H9 (cell line): ENCODE results near the gene CEP128. TPM values are rescaled to one million over a fixed set of nuclear protein-coding genes. Genes with fewer than 3 reads are reported as not detected.

Experiments used
- DNase-seq: peaks from one replicate; pipeline ENCODE4 v3.0.0-alpha.2; 2017
- H2AFZ ChIP-seq: one replicate; pipeline ENCODE4 v1.6.1; 2013; ENCODE audit warnings: mild to moderate bottlenecking, low read length, control low read depth, moderate library complexity
- H2AK5ac ChIP-seq: 2 replicates; pipeline ENCODE4 v1.6.1; 2013; ENCODE audit warnings: low read length, control low read depth, mixed read lengths; ENCODE audit not compliant: insufficient read length
- H2BK120ac ChIP-seq: one replicate; pipeline ENCODE4 v1.6.1; 2013; ENCODE audit warnings: low read depth, mild to moderate bottlenecking, low read length, control low read depth, inconsistent platforms; ENCODE audit not compliant: poor library complexity, severe bottlenecking
- H2BK12ac ChIP-seq: 2 replicates; pipeline ENCODE4 v1.6.1; 2013; ENCODE audit warnings: low read length, control low read depth, mixed read lengths, low read depth; ENCODE audit not compliant: insufficient read length
- H2BK15ac ChIP-seq: 2 replicates; pipeline ENCODE4 v1.6.1; 2013; ENCODE audit warnings: low read depth, low read length, control low read depth
- H2BK20ac ChIP-seq: one replicate; pipeline ENCODE4 v1.6.1; 2013; ENCODE audit warnings: low read depth, mild to moderate bottlenecking, low read length, control low read depth, inconsistent platforms; ENCODE audit not compliant: poor library complexity, severe bottlenecking
- H2BK5ac ChIP-seq: 2 replicates; pipeline ENCODE4 v1.6.1; 2013; ENCODE audit warnings: low read length, control low read depth, mixed read lengths; ENCODE audit not compliant: insufficient read length
- H3K14ac ChIP-seq: 2 replicates; pipeline ENCODE4 v1.6.1; 2013; ENCODE audit warnings: low read length, control low read depth; ENCODE audit not compliant: insufficient read depth
- H3K18ac ChIP-seq: 2 replicates; pipeline ENCODE4 v1.6.1; 2013; ENCODE audit warnings: low read depth, mild to moderate bottlenecking, mixed read lengths, low read length, control low read depth; ENCODE audit not compliant: insufficient read length
- H3K23ac ChIP-seq: 2 replicates; pipeline ENCODE4 v1.6.1; 2013; ENCODE audit warnings: low read length, control low read depth, mixed read lengths, low read depth; ENCODE audit not compliant: insufficient read length
- H3K23me2 ChIP-seq: 2 replicates; pipeline ENCODE4 v1.6.1; 2013; ENCODE audit warnings: low read depth, mild to moderate bottlenecking, mixed read lengths, low read length, control low read depth; ENCODE audit not compliant: insufficient read length, poor library complexity, severe bottlenecking
- H3K27ac ChIP-seq: 2 replicates; pipeline ENCODE4 v1.5.1; 2013; ENCODE audit warnings: low read length, control low read depth, mixed read lengths, low read depth; ENCODE audit not compliant: insufficient read length
- H3K27me3 ChIP-seq: 2 replicates; pipeline ENCODE4 v1.6.1; 2013; ENCODE audit warnings: low read length, control low read depth, inconsistent platforms; ENCODE audit not compliant: insufficient read depth
- H3K4ac ChIP-seq: 2 replicates; pipeline ENCODE4 v1.6.1; 2013; ENCODE audit warnings: low read depth, mild to moderate bottlenecking, control low read depth, inconsistent platforms, low read length, moderate library complexity
- H3K4me1 ChIP-seq: 2 replicates; pipeline ENCODE4 v1.6.1; 2013; ENCODE audit warnings: low read length, control low read depth, inconsistent platforms; ENCODE audit not compliant: insufficient read depth
- H3K4me2 ChIP-seq: 2 replicates; pipeline ENCODE4 v1.6.1; 2013; ENCODE audit warnings: low read length, control low read depth, mixed read lengths; ENCODE audit not compliant: insufficient read length, insufficient read depth
- H3K56ac ChIP-seq: 2 replicates; pipeline ENCODE4 v1.6.1; 2013; ENCODE audit warnings: low read depth, mild to moderate bottlenecking, mixed read lengths, low read length, control low read depth; ENCODE audit not compliant: insufficient read length
- H3K79me1 ChIP-seq: 2 replicates; pipeline ENCODE4 v1.6.1; 2013; ENCODE audit warnings: low read depth, mild to moderate bottlenecking, moderate library complexity, low read length, control low read depth, inconsistent platforms; ENCODE audit not compliant: insufficient read depth, poor library complexity, severe bottlenecking
- H3K79me2 ChIP-seq: 2 replicates; pipeline ENCODE4 v1.6.1; 2013; ENCODE audit warnings: low read length, control low read depth, inconsistent platforms; ENCODE audit not compliant: insufficient read depth
- H3K9ac ChIP-seq: 2 replicates; pipeline ENCODE4 v1.6.1; 2013; ENCODE audit warnings: low read length, control low read depth, mixed read lengths; ENCODE audit not compliant: insufficient read length; ENCODE audit errors: extremely low read depth
- H3K9me3 ChIP-seq: one replicate; pipeline ENCODE4 v1.6.1; 2013; ENCODE audit warnings: low read depth, low read length, inconsistent platforms; ENCODE audit not compliant: control insufficient read depth
- H3T11ph ChIP-seq: one replicate; pipeline ENCODE4 v1.6.1; 2013; ENCODE audit warnings: mild to moderate bottlenecking, low read length, control low read depth, inconsistent platforms
- H4K20me1 ChIP-seq: one replicate; pipeline ENCODE4 v1.6.1; 2013; ENCODE audit not compliant: control insufficient read depth, insufficient read length, insufficient read depth
- H4K5ac ChIP-seq: 2 replicates; pipeline ENCODE4 v1.6.1; 2013; ENCODE audit warnings: low read depth, mild to moderate bottlenecking, mixed read lengths, low read length, control low read depth; ENCODE audit not compliant: insufficient read length
- H4K8ac ChIP-seq: replicated peaks from 2 replicates; pipeline ENCODE4 v1.6.1; 2013; ENCODE audit warnings: low read length, control low read depth, mixed read lengths, low read depth; ENCODE audit not compliant: insufficient read length
- H4K91ac ChIP-seq: 2 replicates; pipeline ENCODE4 v1.6.1; 2013; ENCODE audit warnings: low read depth, mild to moderate bottlenecking, moderate library complexity, mixed read lengths, low read length, control low read depth; ENCODE audit not compliant: insufficient read length
- H3K27ac Mint-ChIP-seq, 3 experiments: 2 replicates in 2 of 3; 3 replicates in 1 of 3; pipeline ENCODE4 v1.8.0; 2020 to 2021; ENCODE audit warnings: mixed read lengths in 3 of 3, mild to moderate bottlenecking in 1 of 3, moderate library complexity in 1 of 3
- H3K27me3 Mint-ChIP-seq: 2 replicates; pipeline ENCODE4 v1.8.0; 2021; ENCODE audit warnings: low read depth, mild to moderate bottlenecking, moderate library complexity, mixed read lengths
- H3K36me3 Mint-ChIP-seq, 3 experiments: 2 replicates in 2 of 3; 3 replicates in 1 of 3; pipeline ENCODE4 v1.8.0; 2020 to 2021; ENCODE audit warnings: low read depth in 3 of 3, mixed read lengths in 3 of 3; ENCODE audit not compliant: insufficient read depth in 1 of 3
- H3K4me1 Mint-ChIP-seq, 2 experiments: 2 replicates each; pipeline ENCODE4 v1.8.0; 2020; ENCODE audit warnings: mixed read lengths in 2 of 2
- H3K4me3 Mint-ChIP-seq, 2 experiments: 2 replicates in 1 of 2; 3 replicates in 1 of 2; pipeline ENCODE4 v1.8.0; 2020 to 2021; ENCODE audit warnings: mild to moderate bottlenecking in 2 of 2, mixed read lengths in 2 of 2, moderate library complexity in 1 of 2
- H3K9me3 Mint-ChIP-seq, 2 experiments: 2 replicates in 1 of 2; 3 replicates in 1 of 2; pipeline ENCODE4 v1.8.0; 2020; ENCODE audit warnings: mild to moderate bottlenecking in 2 of 2, mixed read lengths in 2 of 2, moderate library complexity in 1 of 2
- WGBS: extraction: QIAGEN DNeasy Blood & Tissue Kit; methylation state at CpG from one replicate; pipeline ENCODE4 v1.1.7; 2013; ENCODE audit warnings: missing lambda C conversion rate, low lambda C conversion rate, mixed read lengths; ENCODE audit not compliant: insufficient read length; ENCODE audit errors: extremely low coverage; 5-methylcytosine and 5-hydroxymethylcytosine counted together
- total RNA-seq: library from RNA; stranded (reverse); gene quantifications from 2 replicates; pipeline ENCODE4 v1.2.1, GENCODE V29; 2021
- TF ChIP-seq, protein P1 (sequence below): fragments of 200-600 bp; sonication (generic); conservative IDR thresholded peaks from 3 replicates; pipeline ENCODE4 v1.8.0; 2021; ENCODE audit warnings: antibody characterized with exemption, mild to moderate bottlenecking

CEP128 gene
- total RNA-seq, 1 experiment from 2014 or later, result 16.3 TPM

DNA sequence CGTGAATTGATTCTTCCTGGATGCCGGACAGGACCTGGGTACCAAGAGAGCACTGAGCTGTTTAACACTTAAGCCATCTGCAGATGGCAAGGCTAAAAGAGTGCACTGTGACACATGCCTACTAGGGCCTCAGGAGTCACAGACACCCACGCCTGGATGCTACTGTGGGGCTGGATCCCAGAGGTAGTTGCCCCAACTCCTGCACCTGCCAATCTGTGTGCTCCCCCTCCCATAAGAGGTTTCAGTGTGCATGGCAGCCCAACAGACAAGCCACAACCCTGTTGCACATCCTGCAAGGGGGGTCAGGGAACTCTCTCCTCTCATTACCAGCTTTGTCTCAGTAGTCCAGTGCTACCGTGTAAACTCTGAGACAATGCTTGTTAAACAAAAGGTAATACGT lies 169.0 kb downstream of the CEP128 start:
- Histone ChIP-seq H3K4ac (no peak overlapping the region), H3K23ac (no peak overlapping the region), H2BK5ac (no peak overlapping the region), H2BK120ac (no peak overlapping the region), H3K9me3 (no peaks in the 10 kb centered on the region), H4K5ac (no peak overlapping the region), H3K4me1 (no peaks in the 10 kb centered on the region), H3K9ac (no peak overlapping the region), H2AK5ac (no peak overlapping the region), H3K23me2 (no peaks in the 10 kb centered on the region), H2BK15ac (no peak overlapping the region), H3K4me2 (no peak overlapping the region), H4K91ac (no peak overlapping the region), H2AFZ (no peak overlapping the region), H3K56ac (no peak overlapping the region), H3T11ph (no peak overlapping the region), H3K14ac (no peak overlapping the region), H3K18ac (no peak overlapping the region), H4K8ac (no peak overlapping the region), H3K79me2 (no peaks in the 10 kb centered on the region), H2BK20ac (no peak overlapping the region), H3K79me1 (no peaks in the 10 kb centered on the region), H4K20me1 (no peaks in the 10 kb centered on the region), H3K27me3 (no peaks in the 10 kb centered on the region), H3K27ac (no peak overlapping the region), H2BK12ac (no peak overlapping the region)
- Mint-ChIP-seq H3K27me3 (no peaks in the 10 kb centered on the region), H3K4me3 (no peak overlapping the region), H3K4me1 (peaks cover 3 to 4% of the 10 kb centered on the region in 2 experiments; a peak in 1 of 4 replicates), H3K27ac (no peak overlapping the region), H3K9me3 (no peaks in the 10 kb centered on the region), H3K36me3 (peaks cover 0 to 3% (median 0%) of the 10 kb centered on the region in 3 experiments; a peak in 1 of 7 replicates)
- DNase-seq, result no peak
- no CpG with 5 or more reads among the region's 5 CpGs for WGBS
- TF ChIP-seq, protein P1, sequence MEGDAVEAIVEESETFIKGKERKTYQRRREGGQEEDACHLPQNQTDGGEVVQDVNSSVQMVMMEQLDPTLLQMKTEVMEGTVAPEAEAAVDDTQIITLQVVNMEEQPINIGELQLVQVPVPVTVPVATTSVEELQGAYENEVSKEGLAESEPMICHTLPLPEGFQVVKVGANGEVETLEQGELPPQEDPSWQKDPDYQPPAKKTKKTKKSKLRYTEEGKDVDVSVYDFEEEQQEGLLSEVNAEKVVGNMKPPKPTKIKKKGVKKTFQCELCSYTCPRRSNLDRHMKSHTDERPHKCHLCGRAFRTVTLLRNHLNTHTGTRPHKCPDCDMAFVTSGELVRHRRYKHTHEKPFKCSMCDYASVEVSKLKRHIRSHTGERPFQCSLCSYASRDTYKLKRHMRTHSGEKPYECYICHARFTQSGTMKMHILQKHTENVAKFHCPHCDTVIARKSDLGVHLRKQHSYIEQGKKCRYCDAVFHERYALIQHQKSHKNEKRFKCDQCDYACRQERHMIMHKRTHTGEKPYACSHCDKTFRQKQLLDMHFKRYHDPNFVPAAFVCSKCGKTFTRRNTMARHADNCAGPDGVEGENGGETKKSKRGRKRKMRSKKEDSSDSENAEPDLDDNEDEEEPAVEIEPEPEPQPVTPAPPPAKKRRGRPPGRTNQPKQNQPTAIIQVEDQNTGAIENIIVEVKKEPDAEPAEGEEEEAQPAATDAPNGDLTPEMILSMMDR, result no peak
